Activated effector memory CD4-positive, alpha-beta T cell treated with Interleukin-2 at 50 U/mL for 16 hours (primary cell): ENCODE data around the gene MUC5AC.
"Not testable (repeated sequence)": the region's sequence is repeated elsewhere in the genome, so short reads cannot be mapped to it uniquely, and the experiment has no call there.

Source experiments
- DNase-seq: peaks from one replicate; pipeline ENCODE4 v3.0.0-alpha.2; 2020

The MUC5AC gene, protein sequence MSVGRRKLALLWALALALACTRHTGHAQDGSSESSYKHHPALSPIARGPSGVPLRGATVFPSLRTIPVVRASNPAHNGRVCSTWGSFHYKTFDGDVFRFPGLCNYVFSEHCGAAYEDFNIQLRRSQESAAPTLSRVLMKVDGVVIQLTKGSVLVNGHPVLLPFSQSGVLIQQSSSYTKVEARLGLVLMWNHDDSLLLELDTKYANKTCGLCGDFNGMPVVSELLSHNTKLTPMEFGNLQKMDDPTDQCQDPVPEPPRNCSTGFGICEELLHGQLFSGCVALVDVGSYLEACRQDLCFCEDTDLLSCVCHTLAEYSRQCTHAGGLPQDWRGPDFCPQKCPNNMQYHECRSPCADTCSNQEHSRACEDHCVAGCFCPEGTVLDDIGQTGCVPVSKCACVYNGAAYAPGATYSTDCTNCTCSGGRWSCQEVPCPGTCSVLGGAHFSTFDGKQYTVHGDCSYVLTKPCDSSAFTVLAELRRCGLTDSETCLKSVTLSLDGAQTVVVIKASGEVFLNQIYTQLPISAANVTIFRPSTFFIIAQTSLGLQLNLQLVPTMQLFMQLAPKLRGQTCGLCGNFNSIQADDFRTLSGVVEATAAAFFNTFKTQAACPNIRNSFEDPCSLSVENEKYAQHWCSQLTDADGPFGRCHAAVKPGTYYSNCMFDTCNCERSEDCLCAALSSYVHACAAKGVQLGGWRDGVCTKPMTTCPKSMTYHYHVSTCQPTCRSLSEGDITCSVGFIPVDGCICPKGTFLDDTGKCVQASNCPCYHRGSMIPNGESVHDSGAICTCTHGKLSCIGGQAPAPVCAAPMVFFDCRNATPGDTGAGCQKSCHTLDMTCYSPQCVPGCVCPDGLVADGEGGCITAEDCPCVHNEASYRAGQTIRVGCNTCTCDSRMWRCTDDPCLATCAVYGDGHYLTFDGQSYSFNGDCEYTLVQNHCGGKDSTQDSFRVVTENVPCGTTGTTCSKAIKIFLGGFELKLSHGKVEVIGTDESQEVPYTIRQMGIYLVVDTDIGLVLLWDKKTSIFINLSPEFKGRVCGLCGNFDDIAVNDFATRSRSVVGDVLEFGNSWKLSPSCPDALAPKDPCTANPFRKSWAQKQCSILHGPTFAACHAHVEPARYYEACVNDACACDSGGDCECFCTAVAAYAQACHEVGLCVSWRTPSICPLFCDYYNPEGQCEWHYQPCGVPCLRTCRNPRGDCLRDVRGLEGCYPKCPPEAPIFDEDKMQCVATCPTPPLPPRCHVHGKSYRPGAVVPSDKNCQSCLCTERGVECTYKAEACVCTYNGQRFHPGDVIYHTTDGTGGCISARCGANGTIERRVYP (N-terminal part only)

DNA sequence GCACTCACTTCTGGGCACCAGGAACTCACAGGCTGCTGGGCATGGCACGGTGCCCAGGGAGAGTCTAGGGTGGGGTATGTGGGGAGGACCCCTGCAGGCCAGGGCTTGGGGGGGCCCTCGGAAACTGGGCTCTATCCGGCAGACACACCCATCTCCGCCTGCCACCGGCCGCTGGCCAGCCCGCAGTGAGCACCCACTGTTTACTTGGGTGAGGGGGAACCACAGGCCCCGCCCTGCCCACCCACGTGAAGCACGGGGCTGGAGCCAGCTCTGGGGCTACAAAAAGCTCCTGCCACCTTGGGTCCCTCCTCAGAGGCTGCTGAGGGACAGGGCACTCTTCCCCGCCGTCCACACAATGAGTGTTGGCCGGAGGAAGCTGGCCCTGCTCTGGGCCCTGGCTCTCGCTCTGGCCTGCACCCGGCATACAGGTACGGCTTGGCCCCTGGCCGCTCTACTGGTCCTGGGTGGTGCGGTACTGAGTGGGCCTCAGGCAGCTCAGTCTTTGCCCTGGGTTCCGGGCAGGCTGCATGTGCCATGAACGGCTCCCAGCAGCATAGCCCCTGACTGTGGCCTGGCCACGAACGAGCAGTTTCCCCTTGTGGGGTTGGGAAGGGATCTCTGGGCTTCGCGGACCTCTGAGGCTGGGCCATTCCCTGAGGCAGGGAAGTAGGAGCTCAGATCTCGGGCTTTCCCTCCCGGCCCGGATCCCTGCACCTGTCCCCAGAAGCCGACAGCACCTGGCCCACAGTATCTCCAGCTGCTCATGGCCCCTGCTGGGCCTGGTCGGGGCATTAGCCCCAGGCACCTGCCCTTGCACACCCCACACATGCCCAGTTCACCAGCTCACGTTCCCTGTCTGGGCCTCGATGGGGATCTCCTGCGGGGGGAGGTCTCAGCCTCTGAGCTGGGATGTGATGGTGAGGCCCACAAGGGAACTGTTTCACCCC is at the start of gene MUC5AC:
TSS of gene MUC5AC (plus strand) at position 309 of the 947 bp plus-strand sequence. CDS start at position 356, 47 bp downstream.
- no peak for DNase-seq

DNA sequence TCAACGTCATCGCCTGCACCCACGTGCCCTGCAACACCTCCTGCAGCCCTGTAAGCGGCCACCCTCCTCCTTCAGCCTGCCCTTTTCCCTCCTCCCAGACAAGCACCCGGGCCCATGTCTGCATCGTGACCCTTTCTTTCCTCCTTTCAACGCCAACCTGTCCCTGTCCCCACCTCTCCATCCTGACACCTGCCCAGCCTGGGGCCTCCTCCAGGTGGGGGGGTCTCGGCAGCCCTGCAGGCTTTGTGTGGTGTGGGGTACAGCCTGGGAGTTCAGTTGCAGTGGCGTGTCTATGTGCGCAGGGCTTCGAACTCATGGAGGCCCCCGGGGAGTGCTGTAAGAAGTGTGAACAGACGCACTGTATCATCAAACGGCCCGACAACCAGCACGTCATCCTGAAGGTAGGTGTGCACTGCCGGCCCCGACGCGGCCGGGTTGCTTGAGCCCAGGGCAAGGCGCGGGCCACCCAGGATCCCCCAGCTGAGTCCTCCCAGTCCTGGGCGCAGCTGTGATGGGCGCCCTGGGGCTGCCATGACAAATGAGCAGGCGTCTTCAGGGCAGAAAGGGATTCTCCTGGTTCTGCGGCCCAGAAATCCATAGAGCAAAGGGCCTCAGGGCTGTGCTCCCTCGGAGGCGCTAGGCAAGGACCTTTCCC is 49.4 kb upstream of the MUC5AC start:
- no peak for DNase-seq

DNA sequence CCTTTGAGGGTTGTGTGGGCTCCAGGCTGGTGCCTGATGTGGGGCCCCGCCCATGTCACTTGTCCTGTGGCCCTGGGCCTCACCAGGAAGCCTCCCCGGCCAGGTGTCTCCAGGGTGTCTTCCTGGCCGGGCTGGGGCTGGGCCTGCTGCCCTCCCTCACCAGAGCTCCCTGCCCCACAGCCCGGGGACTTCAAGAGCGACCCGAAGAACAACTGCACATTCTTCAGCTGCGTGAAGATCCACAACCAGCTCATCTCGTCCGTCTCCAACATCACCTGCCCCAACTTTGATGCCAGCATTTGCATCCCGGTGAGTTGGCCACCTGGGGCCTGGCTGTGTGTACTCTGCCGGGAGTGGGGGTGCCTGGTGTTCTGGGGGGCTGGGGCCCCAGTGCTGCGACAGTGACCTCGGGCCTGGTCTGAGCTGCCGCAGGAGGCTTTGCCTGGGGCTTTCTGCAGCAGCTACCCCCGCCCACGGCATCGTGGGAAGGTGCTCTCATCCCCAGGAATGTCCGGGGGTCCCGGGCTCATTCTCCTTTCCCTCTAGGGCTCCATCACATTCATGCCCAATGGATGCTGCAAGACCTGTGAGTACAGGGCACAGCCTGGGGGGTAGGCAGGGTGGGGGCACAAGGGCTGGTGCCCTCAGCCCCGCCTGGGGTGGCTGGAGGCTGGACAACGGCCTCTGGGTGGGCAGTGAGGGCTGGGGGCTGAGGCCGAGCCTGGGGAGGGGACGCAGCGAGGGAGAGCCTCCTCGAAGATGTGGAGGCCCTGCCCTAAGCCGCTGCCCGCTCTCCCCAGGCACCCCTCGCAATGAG is 48.4 kb upstream of the MUC5AC start:
- DNase-seq = no peak

DNA sequence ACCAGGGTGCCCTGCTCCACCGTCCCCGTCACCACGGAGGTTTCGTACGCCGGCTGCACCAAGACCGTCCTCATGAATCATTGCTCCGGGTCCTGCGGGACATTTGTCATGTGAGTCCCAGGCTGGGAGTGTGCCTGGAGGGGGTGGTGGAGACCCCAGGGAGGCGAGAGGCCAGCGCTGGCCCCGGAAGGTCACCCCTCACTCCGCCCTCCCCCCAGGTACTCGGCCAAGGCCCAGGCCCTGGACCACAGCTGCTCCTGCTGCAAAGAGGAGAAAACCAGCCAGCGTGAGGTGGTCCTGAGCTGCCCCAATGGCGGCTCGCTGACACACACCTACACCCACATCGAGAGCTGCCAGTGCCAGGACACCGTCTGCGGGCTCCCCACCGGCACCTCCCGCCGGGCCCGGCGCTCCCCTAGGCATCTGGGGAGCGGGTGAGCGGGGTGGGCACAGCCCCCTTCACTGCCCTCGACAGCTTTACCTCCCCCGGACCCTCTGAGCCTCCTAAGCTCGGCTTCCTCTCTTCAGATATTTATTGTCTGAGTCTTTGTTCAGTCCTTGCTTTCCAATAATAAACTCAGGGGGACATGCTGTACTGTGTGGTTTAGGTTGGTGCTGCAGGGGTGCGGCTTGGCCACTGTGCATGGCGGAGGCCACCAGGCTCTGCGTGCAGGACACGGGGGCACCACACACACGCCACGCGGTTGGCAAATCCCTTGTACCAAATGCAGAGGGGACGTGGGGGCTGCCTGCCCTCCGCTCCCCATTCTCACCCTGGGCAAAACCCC is 47.6 kb upstream of the MUC5AC start:
- no peak for DNase-seq

DNA sequence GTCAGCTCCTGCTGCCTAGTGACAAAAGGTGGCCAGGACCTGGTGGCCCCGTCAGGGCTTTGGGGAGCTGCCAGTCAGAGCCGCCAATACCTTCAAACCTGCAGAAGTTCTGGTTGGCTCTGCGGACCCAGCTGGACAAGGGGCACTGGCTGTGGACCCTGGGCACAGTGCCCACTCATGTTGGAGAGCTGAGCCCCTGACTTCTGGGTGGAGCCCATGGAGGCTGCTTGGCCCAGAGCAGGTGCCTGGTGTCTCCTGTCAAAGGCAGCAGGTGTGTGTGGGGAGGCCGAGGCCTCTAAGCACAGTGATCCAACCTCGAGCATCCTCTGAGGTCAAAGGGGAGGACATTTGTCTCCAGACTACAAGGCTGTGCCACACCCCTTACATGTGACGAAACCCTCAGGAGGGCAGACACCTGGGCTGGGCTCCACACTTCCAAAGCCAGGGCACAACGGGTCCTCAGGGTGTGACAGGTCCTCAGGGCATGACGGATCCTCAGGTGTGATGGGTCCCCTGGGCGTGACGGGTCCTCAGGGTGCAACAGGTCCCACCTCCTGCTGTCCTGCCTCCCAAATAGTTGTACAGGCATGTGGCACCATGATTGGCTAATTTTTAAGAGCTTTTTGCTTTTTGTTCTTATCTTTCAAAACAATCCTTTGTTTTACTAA is 46.1 kb upstream of the MUC5AC start:
- DNase-seq = no peak

DNA sequence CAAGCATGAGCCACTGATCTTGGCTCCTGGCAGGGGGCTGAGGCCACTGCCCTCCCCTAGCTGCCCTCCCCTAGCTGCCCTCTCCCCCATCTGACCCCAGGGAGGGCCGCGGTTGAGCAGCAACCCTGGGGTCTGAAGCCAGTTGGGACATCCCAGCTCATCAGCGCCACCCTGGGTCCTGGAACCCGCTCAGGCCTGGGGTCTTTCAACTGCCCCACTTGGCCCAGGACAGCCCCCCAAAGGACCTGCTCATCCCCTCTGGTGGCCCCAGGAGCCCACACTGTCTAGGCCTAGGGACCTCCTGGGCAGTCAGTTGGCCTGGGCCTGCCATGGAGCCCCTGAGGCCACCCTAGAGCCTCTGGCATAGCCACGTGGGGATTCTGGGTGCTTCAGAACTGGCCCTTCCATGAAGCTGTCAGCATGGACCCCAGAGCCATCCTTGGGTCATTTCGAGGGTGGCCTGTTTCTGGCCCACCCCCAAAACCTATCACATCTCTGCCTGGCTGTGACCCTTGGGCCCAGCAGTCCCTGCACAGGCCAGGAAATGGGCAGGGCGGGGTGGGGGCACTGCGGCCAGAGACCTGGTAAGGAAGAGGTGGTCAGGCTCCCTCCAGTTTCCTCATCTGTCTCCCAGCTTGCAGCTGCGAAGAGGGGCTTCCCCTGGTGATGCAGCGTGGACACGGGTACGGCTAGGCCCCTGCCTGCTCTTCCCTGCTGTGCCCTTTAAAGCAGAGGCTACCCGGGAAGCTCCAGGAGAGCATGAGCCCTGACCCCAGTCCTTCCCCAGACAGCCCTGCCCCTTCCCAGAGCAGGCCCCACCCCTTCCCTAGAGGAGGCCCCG is 45.2 kb upstream of the MUC5AC start:
- no peak for DNase-seq

DNA sequence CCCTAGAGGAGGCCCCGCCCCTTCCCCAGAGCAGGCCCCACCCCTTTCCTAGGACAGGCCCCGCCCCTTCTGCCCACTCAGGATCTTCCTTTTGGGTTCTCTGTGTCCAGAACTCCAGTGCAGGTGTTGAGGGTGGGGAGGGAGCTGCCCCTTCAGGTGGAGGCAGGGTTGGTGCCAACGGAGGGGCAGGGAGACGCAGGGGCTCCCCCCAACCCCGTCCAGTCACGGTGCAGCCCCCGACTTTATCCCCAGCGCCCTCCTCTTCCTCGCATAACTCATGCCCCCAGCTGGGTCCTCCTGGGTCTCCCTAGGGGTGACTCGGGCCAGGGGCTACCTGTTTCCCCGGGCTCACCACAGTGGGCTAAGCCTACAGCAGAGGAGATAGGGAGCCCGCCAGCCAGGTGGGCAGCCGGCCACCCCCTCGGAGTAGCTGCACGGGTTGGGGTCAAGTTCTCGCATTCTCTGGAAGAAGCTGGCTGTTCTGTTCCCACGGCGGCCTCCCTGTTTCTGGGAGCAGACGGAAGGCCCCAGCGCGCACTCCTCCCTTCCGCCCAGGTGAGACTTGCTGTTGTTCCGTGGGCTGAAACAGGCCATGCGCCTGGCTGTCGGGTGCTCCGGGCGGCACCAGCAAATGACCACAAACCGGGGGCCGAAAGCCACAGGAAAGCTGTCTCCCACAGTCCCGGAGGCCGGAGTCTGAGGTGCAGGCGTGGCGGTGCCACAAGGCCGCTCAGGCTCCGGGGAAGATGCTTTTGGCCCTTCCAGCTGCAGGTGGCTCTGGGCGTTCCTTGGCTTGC is 44.1 kb upstream of the MUC5AC start:
- DNase-seq = no peak

DNA sequence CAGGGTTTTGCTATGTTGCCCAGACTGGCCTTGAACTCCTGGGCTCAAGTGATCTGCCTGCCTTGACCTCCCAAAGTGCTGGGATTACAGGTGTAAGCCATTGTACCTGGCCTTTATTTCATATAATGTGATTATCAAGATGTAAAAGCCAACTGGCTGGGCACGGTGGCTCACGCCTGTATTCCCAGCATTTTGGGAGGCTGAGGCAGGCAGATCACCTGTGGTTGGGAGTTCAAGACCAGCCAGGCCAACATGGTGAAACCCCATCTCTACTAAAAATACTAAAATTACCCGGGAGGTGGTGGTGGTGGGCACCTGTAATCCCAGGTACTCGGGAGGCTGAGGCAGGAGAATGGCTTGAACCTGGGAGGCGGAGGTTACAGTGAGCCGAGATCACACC is 42.5 kb upstream of the MUC5AC start:
- not testable (repeated sequence) for DNase-seq

DNA sequence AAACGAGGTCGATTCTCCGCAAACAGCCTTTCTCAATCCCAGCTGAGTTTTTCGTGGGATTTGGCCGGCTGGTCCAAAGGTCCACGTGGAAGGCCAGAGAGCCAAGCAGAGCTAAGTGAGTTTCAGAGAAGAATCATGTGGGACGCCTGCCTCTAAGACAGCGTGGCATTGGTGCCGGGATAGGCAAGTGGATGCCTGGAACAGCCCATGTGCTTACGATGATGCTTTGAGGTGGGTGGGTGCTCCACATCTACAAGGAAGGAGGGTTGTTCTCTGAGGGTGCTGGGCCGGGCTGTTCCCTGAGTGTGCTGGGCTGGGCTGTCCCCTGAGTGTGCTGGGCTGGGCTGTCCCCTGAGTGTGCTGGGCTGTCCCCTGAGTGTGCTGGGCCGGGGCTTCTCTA is 41.6 kb upstream of the MUC5AC start:
- DNase-seq = no peak

DNA sequence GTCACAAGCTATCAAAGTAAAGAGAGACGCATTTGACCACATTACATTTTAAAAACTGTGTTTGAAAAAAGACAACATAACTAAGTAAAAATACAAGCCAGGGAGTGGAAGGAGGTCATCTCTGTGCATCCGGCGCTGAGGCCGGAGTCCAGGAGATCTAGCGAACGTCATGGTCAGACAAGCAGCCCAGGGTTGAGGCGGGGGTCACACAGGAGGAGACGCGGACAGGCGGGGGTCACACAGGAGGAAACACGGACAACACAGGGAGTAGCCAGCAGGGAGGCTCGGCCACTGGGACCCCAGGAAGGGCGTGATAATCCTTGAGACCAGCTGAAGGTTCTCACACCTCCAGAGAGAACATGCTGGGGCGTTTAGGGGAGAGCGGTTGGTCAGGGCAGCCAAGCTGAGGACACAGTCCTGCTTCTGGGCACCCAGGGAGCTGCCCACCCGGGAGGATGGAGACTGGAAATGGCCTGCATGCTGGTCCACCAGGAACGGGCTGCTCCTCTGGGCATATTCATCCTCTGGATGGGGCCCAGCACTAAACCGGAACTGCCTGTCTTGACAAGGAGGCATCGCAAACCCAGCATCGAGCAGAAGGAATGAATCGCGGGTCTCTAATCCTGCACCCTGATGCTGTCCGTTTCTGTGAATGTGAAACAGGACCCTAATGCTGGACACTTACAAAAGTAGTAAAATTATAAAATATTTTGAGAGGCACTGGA is 40.9 kb upstream of the MUC5AC start:
- DNase-seq = no peak

DNA sequence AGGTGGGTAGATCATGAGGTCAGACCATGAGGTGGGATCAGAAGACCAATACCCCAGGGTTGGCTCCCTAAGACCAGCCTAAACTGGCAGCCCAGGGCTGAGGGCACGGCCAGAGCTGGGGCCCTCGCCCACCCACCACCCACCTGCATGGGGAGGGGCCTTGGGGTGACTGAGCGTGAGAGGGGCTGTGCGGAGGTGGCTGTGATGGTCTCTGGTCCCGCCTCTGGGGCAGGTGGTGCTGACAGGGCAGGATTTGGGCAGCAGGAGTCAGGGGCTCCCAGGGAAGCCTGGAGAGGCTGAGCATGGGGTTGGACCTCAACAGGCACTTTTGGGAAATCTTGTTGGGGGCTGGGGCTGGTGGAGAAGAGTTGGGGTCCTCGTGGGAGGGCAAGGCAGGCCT is 39.8 kb upstream of the MUC5AC start:
- DNase-seq = no peak

DNA sequence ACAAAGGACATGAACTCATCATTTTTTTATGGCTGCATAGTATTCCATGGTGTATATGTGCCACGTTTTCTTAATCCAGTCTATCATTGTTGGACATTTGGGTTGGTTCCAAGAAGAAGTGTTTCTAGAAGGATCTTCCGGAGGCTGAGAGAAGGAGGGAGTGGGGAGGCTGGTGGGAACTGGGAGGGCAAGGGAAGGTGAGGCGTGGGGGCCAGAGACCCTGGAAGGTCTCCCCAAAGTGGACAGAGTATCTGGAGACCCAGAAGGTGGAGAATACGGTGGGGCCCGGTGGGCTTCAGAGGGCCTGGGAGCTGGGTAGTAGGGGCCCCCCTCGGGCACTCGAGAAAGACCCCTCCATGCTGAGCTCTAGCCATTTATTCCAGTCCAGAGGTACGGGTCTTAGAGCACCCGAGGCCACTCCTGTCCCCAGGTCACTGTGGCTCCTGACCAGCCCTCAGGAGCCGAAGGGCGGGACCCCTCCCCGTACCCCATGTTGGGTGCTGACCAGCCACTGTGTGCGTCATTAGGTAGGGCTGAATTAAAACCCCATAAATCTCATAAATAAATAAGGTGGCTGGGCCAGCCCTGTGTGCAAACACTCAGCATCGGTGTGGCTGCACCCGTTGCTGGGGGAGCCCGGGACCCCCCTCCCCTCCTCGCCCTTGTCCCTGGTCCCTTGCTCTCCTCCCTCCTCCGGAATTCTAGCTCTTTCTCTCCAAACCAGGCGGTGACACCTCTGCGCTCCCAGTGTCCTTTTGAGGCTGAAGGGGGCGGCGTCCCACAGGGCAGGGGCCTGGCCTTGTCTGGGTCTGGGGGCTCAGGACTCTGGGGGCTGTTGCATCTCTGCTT is 38.8 kb upstream of the MUC5AC start:
- DNase-seq = no peak

DNA sequence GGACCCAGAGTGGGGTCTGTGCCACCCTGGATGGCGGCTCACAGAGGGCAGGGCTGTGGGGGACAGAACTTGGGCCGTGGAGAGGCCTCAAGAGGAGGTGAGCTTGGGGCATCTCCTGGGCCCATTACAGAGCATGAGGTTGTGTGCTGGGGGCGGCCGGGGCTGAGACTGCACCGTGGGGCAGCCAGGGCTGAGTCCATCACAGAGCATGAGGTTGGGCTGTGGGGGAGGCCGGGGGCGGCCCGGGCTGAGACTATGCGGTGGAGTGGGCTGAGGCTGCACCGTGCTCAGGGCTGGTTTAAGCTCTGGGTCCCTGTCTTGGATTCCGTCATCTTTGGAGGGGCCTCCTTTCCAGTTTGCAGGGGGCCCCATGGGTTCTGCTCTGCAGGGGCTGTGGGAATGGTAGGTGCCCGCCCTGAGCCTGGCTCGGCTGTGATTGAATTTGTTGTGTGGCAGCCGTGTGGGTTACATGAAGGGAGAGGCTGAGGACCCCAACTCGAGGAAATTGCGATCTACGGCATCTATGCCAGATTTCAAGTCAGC is 38.1 kb upstream of the MUC5AC start:
- no peak for DNase-seq

DNA sequence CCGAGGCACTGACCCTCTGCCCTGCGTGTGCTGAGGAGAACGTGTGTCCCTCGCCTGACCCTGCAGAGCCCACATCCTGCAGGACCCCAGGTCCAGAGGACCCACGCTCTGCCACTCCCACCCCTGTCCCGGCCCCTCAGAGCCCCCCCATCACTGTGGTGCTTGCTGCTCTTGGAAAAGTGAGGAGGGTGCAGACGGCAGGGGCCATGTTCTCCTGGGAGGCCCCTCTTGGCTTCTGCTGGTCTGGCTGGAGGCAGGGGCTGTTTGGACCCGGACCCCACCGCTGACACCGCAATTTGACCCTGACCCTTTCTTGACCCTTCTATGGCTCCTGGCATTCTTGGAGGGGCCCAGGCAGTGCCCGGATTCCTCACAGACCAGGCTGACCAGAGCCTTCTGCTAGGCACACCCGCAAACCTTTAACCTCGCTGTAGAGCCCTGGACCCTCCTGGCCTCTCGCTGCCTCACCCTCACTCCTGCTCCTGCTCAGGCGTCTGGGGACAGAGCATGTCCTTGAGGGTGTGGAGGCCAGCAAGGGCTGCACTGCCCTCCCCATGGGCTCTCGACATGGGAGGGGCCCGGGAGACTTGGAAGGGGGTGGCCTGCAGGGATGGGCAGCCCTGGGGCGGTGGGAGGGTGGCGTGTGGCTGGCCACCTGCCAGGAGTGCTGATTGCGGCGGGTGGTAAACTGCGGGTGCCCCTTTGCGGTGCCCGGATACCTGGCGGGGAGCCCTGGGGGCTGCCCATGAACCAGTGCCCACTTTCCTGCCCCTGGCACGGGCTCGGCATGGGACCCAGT is 37.0 kb upstream of the MUC5AC start:
- DNase-seq = no peak
